ENCODE results near the gene TPCN2.

GRCh38 chr11:69005631-69006368 is 42.9 kb upstream of the TPCN2 start:
- TF ChIP-seq CTCF (IDR thresholded peaks at IDR 0.05; ENCODE audit: borderline replicate concordance, extremely low read depth, low read length, poor library complexity, severe bottlenecking) (no peak), EZH2 (IDR thresholded peaks at IDR 0.05; ENCODE audit: borderline replicate concordance, low read depth, low read length, severe bottlenecking) (no peak)

Data from DND-41 (cell line).